ENCODE data around the gene HAUS6.

The HAUS6 gene

DNA sequence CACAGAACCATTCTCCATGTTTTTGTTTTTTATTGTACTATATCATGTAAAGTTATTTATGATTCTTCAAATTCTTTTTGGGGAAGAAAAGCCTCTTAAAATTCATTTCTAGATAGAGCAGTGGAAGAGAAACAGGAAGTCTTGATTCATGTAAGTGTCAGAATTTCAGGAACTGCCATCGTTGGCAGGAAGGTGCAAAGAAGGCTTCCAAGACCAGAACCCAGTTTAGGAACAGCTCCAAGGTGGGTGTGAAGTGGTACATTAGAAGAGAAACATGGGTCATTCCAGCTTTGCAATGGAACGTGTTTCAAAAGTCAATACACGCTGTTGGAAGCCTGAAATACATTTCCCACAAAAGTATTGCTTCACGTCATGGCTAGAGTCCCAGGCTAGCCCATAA is 84.5 kb downstream of the HAUS6 start:
- H3K27ac ChIP-seq, result no peak overlapping the region
- no peak overlapping the region for H3K9ac ChIP-seq
- TF ChIP-seq Cebpa-rat (IDR thresholded peaks at IDR 0.05), result no peak
- peaks cover 0 to 10% (median 8%) of the 10 kb centered on the region in 11 experiments; a peak in 10 of 22 replicates for H3K9me3 ChIP-seq (replicated peaks in 1 of 11)
- H3K4me2 ChIP-seq, result peak overlapping the region in 2 of 11 experiments; percentile 12 to 30; a peak in 1 of 22 replicates
- H3K27me3 ChIP-seq, result no peaks in the 10 kb centered on the region
- no peak overlapping the region for H3K4me3 ChIP-seq
- H4K20me1 ChIP-seq, result no peaks in the 10 kb centered on the region
- no peaks in the 10 kb centered on the region for H3K36me3 ChIP-seq
- H3K4me1 ChIP-seq, result peaks cover 0 to 7% (median 0%) of the 10 kb centered on the region in 10 experiments; a peak in 1 of 20 replicates

GRCh38 chr9:19009391-19009965 is 93.2 kb downstream of the HAUS6 start:
- peaks cover 0 to 3% (median 0%) of the 10 kb centered on the region in 11 experiments; a peak in 4 of 22 replicates for H3K9me3 ChIP-seq (replicated peaks in 1 of 11)
- no peak overlapping the region for H3K4me3 ChIP-seq
- no peak for TF ChIP-seq Cebpa-rat (IDR thresholded peaks at IDR 0.05)
- no peaks in the 10 kb centered on the region for H4K20me1 ChIP-seq
- no peaks in the 10 kb centered on the region for H3K27me3 ChIP-seq
- no peak overlapping the region for H3K27ac ChIP-seq
- H3K9ac ChIP-seq, result no peak overlapping the region
- H3K4me2 ChIP-seq, result no peak overlapping the region
- H3K36me3 ChIP-seq, result no peaks in the 10 kb centered on the region
- no peaks in the 10 kb centered on the region for H3K4me1 ChIP-seq

Data from BLaER1 treated with 17β-estradiol and CSF1 and Interleukin-3, amounts not matched to agents 10 nM and 100 nM (cell line).